Measurements from ENCODE around the gene C16orf96.

DNA sequence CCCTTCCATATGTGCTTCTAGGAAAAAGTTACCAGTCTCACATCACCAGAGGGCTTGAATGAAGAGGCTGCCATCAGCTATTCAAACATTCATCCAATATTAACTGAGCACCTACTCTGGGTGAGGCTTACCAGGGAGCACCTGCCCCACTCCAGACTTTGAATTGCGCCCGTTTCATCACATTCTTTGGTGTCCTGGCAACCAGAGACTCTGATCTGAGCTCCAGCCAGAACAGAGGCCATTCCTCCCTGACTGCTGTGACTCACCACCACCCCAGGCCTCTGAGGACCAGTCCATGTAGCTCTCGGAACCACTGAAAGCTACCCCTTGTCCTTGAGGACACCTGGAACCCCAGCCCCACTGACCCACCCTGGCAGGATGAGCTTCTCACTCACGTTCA is at the start of gene C16orf96:
- TF ChIP-seq, protein P1, sequence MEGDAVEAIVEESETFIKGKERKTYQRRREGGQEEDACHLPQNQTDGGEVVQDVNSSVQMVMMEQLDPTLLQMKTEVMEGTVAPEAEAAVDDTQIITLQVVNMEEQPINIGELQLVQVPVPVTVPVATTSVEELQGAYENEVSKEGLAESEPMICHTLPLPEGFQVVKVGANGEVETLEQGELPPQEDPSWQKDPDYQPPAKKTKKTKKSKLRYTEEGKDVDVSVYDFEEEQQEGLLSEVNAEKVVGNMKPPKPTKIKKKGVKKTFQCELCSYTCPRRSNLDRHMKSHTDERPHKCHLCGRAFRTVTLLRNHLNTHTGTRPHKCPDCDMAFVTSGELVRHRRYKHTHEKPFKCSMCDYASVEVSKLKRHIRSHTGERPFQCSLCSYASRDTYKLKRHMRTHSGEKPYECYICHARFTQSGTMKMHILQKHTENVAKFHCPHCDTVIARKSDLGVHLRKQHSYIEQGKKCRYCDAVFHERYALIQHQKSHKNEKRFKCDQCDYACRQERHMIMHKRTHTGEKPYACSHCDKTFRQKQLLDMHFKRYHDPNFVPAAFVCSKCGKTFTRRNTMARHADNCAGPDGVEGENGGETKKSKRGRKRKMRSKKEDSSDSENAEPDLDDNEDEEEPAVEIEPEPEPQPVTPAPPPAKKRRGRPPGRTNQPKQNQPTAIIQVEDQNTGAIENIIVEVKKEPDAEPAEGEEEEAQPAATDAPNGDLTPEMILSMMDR (IDR thresholded peaks at IDR 0.05), result no peak
- TF ChIP-seq FOXP1 (CRISPR knock-in tag; IDR thresholded peaks at IDR 0.05; ENCODE audit: borderline replicate concordance), result no peak
- TF ChIP-seq ZNF138 (CRISPR knock-in tag; conservative IDR thresholded peaks at IDR 0.05), result no peak
- no peak for TF ChIP-seq ETV6 (CRISPR knock-in tag; IDR thresholded peaks at IDR 0.05)
- no peak for TF ChIP-seq ZNF121 (CRISPR knock-in tag; IDR thresholded peaks at IDR 0.05)
- TF ChIP-seq, protein P2, sequence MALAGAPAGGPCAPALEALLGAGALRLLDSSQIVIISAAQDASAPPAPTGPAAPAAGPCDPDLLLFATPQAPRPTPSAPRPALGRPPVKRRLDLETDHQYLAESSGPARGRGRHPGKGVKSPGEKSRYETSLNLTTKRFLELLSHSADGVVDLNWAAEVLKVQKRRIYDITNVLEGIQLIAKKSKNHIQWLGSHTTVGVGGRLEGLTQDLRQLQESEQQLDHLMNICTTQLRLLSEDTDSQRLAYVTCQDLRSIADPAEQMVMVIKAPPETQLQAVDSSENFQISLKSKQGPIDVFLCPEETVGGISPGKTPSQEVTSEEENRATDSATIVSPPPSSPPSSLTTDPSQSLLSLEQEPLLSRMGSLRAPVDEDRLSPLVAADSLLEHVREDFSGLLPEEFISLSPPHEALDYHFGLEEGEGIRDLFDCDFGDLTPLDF (CRISPR knock-in tag; IDR thresholded peaks at IDR 0.05), result no peak
- no peak for TF ChIP-seq TCF7 (CRISPR knock-in tag; IDR thresholded peaks at IDR 0.05; ENCODE audit: low read depth)
- no peak for TF ChIP-seq TEAD4 (CRISPR knock-in tag; IDR thresholded peaks at IDR 0.05)
- TF ChIP-seq ZNF232 (CRISPR knock-in tag; IDR thresholded peaks at IDR 0.05), result no peak

Data from WTC11 (cell line).